GM21825 (cell line): ENCODE results near the gene DOHH.
A peak's percentile ranks its signal among the peaks of the same experiment; 100 is the strongest.
"Not testable (repeated sequence)": the region's sequence is repeated elsewhere in the genome, so short reads cannot be mapped to it uniquely, and the experiment has no call there.

Experiments
- ATAC-seq: cut with Tn5 transposase; IDR thresholded peaks from one replicate; pipeline ENCODE4 v1.9.1; 2021; ENCODE audit warnings: mild to moderate bottlenecking, moderate library complexity; ENCODE audit not compliant: unreplicated experiment

DOHH gene

DNA sequence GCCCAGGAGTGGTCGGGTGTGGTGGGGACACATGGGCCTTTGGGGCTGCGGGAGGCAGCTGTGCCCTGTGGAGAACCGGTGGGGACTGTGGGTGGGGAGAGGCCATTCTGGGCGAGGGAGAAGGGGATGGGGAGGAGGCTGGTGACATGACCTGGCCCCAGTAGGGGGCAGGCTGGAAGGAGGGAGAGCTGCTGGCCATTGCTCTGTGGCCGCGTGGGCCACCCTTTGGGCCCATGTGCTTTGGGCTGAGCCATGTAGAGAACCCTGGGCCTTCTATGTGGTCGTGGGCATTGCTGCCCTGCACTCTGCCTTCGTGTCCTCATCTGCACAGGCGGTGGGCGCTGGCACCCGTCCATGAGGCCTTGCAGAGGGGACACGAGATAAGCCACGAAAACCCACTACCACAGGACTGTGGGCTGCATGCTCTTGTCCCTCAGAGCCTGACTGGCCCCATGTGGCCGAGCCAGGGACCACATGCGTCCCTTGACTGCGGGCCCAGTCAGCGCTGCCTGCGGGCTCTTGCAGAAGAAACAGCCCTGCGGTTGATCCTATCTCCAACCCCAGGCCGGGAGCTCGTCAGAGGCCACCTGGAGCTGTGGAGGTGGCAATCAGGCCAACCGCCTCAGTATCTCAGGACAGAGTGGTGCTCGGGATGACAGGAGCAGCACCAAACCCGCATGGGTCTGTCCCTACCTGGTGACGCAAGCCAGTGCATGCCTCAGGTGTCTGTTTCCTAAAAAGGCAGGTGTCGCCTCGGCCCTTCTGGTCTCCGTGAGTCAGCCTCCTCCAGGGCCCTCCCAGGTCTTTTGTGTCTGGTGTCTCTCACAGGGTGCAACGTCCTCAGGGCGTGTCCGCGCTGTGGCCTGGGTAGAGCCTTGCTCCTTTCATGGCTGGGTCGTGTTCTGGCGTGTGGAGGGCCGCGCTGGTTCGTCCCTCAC is 20.0 kb upstream of the DOHH start:
- no peak for ATAC-seq

DNA sequence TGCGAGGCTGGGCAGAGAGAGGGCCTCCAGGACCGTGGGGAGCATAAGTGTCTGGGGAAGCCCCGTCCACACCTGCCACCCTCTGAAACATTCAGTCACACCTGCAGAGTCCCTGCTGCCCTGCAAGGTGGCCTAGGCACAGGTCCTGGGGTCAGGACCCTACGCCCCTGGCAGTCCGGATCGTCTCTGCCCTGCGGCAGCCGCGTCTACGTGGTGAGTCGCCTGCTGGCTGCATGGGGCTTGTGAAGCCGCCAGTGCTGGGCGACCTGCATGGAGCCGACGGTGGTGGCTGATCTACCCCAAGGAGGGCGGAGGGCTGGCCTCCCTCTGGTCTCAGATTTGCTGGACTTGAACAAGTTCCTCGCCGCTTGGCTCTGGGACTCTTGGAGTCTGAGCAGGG is 18.7 kb upstream of the DOHH start:
- ATAC-seq, result no peak

DNA sequence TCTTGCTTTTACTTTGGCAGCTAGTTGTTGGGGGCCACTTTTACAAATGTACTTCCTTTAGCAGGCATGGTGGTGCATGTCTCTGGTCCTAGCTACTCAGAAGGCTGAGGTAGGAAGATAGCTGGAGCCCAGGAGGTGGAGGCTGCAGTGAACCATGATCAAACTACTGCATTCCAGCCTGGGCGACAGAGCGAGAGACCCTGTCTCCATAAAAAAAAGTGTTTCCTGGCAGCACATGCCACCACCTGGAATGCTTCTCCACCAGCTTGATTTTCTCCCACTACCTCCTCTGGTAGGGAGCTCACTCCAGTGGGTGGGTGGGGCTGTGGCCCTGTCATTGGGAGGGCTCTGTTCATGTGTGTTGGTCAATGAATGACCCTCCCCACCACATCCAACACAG is 18.2 kb upstream of the DOHH start:
- no peak for ATAC-seq

DNA sequence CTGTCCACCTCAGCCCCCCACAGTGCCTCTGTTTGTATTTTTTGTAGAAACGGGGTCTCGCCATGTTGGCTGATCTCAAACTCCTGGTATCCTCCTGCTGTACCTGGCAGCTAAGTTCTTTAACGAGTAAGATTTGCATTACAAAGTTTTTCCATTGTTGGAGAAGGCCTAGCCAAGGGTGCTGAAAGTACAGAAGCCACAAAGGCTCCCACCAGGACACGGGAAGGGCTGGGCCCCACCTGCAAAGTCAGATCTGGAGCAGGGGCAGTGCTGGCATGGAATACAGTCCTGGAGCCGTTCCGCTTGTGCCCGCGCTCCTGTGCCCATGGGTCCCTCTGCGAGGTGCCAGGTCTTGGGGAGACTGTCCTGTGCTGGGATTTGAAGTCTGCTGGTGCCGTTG is 17.8 kb upstream of the DOHH start:
- no peak for ATAC-seq

DNA sequence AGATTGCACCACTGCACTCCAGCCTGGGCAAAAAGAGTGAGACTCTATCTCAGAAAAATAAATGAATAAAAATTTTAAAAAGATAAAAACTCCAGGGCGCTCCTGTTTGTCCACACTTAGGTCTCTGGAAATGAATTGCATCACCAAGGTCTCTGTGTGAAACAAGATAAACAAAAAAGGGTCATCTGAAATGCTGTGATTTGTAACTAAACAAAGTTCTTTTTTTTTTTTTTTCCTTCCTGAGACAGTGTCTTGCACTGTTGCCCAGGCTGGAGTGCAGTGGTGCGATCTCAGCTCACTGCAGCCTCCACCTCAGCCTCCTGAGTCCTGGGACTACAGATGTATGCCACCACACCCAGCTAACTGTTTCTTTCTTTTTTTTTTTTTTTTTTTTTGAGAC is 17.2 kb upstream of the DOHH start:
- ATAC-seq, result no peak

DNA sequence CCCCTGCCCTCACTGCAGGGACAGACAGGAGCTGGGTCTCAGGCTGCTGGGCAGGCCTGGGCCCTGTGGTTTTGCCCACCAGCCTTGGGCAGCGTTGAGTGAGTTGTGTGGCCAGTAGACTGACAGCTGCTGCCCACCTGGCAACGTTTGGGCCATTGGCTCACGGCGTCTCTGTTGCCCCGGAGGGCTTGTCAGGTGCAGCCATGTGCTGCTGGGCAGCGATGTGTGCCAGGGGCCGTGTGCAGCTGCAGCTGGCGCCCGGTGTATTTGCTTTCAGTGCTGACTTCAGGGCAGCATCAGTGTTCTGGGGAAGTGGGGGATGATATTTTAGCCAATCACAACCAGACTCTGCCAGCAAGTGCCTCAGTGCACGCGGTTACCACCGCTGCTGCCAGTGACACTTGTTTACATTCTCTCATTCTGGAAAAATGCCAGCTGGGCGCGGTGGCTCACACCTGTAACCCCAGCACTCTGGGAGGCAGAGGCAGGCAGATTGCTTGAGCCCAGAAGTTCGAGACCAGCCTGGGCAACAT is 16.3 kb upstream of the DOHH start:
- no peak for ATAC-seq

DNA sequence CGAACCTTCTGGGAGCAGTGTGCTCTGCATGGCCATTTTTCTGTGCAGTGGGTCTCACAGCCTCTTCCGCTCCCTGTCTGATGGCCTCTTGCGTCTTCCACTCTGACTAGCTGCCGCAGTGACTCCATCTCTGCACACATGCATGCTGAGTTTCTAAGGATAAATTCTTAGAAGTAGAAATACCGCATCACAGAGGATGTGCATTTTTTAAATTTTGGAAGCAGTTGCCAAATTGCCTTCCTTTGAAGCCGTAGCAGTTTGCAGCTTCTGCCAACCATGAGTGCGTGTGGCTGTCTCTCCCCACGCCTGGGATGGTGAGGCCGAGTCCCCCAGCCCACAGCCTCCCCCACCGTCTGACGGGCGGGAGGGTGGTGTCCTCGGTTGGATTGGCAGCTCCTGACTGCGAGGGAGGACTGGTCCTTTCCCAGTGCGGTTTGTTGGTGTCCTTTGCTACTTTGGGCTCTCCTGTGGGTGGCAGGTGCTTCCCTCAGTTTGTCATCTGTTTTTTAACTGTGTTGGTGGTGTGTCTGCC is 15.5 kb upstream of the DOHH start:
- no peak for ATAC-seq

DNA sequence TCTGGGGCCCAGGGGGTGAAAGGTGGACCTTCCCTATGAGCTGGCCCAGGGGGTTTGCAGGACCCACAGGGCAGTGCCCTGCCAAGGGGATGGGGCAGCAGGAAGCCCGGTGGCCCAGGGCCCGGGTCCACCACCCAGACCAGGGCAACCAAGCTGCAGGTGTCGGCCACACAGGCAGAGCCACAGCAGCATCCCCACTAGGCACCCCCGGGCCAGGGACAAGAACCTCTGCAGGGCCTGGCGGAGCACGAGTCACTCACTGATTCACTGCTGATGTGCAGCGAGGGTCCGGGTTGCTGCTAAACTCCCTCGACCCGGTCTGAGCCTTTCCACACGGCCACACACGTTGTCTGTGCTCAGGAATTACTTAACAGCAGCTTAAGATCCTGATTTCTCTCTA is 14.5 kb upstream of the DOHH start:
- ATAC-seq, result no peak

DNA sequence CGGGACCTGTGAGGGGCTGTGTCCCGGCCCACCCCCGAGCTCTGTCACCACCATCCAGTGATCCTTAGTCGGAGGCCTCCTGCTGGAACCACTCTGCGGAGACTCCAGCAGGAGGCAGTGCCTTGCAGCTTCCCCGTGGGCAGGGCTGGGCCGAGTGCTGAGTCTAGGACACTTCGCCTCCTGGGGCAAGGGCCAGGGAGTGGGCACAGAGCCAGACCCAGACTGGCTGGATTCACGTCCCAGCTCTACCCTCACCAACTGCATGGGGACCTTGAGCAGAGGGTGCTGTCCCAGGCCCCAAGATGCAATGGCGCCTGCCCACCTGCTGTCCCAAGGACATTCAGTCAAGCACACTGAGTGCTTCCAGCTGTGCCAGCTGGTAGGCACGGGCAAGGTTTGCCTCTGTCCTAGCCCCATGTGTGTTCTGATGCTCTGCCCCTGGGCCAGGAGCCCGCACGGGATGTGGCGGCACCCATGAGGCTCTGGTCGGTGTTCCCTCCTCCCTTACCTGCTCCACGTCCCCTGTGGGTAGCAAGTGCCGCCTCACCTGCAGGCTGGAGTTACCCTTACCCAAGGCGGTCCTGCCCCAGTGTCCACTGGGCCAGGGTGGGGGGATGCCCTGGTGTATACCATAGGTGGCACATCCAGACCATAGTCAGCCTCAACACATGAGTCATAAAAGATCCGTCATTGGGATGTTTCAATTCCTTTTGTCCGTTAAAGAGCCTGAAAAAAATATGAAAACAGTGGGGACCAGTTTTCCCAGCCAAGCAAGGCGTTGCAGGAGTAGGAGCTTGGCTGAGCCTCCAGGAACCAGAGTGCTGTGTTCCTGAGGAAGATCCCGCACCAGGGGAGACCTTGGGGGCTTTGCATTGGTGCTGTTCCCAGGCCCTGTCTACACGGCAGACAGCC is 13.0 kb upstream of the DOHH start:
- ATAC-seq, result no peak

DNA sequence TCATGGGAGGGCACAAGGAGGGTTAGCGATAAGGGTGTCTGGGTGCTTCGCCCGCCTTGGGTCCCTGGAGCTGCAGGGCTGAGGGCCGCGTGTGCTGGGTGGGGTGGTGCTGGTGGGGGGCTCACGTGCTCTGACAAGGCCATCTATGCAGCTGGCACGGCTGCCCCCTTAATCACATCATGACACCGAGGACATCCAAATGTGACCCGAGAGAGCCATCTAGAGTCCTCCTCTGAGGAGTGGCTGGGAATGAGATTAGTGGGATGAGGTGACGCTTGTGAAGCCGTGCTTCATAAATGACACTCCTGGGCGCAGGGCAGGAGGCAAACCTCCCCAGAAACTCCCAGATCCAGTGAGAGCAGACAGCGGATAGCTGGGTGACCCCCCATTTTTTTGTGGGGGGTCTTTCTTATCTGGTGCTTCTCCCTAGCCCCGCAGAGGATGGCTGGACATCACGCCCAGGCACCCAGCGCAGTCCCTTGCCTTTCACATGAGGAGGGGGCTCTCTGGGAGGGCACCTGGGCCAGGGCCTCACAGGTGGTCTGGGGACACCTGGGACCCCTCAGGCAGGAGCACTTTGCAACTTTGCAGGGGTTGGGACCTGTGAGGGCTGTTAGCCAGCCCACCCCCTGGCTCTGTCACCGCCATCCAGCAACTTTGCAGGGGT is 12.2 kb upstream of the DOHH start:
- no peak for ATAC-seq

DNA sequence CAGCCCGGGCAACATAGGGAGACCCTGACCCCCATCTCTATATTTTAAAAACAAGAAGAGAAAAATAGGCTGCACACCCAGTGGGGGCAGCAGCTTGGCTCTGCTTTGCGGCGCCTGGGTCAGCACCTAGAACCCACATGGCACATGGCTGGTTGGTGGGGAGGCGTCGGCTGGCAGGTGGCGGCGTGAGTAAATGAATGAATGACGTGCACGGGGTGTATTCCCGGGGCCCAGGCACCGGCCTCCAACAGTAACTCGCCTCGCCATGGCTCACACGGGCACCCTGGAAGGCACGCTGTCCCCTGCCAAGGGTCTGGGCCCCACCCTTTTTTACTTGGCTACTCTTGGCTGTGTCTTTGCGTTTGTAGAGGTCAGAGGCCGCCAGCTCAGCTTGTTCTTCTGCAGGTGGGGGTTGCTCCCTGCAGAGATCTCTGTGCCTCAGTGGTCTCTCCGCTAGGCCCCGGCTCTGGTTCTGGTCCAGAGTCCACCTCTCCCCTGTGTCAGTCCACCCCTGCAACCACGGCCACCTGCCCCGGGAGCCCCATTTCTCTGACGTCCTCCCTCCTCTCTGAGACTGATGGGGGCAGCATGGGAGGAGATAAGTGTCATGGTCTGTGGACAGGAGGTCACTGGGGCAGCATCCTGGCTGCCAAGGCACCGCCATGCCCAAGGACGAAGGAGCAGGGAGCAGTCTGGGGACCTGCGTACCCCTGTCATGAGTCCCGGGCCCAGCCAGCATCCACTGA is 11.2 kb upstream of the DOHH start:
- no peak for ATAC-seq

DNA sequence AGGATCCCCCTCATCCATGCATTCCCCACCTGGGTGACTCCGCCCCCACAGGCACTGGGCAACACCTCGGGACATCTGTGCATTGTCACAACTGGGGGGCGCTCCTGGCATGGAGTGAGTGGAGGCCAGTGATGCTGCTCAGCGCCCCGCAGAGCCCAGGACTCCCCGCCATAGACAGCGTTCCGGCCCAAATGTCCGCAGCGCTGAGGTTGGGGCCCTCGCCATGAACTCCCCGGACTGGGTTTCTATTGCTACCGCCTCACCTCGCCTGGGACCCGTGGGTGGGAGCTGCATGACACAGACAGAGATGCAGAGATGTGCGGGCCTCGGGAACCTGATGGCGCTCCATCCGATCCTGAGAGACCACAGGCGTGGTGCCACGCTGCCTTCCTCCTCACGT is 10.3 kb upstream of the DOHH start:
- ATAC-seq, result no peak

DNA sequence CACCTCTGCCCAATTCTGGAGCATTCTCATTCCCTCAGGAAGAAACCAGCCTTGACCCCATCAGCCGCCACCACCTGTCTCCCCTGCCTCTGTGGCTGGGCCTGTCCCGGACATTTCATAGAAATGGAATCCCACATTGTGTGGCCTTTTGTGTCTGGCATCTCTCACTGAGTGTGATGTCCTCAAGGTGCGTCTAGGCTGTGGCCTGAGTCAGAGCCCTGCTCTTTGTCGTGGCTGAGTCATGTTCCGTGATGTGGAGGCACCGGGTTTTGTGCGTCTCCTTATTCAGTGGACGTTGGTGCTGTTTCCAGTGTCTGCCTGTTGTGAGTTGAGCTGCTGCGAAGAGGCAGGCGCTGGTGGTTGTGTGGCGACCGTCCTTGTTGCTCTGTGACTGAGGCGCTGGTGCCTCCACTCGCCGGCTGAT is 9.1 kb upstream of the DOHH start:
- no peak for ATAC-seq

DNA sequence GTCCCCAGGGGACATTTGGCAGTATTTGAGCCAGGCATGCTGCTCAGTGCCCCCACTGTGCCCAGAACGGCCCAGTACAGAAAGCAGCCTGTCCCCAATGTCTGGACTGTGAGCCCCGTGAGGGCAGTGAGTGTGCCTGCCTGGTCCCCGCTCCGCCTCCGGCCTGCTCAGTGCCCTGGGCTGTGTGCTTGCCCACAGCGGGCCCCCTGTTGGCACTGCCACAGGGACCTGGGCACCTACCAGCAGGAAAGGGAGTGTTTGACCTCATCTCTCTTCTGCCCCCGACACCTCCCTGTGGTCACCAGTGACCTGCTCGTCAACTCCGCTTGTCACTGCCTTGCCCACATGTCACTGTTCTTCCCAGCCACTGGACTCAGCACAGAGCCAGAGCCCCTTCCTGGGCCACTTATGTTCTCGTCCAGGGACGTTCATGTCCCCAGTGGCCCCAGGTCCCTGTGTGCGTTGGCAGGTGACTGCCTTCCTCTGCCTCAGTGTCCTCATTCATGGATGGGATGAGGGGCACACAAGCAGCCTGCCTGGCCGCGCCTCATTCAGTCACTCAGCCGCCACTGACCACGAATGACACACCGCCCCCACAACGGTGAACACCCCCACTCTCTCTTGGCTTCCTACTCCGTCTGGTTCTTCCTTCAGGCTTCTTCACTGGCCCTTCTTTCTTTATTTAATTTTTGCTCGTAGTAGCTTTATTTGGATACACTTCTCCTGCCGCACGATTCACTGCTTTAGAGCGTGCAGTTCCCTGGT is 8.5 kb upstream of the DOHH start:
- no peak for ATAC-seq

DNA sequence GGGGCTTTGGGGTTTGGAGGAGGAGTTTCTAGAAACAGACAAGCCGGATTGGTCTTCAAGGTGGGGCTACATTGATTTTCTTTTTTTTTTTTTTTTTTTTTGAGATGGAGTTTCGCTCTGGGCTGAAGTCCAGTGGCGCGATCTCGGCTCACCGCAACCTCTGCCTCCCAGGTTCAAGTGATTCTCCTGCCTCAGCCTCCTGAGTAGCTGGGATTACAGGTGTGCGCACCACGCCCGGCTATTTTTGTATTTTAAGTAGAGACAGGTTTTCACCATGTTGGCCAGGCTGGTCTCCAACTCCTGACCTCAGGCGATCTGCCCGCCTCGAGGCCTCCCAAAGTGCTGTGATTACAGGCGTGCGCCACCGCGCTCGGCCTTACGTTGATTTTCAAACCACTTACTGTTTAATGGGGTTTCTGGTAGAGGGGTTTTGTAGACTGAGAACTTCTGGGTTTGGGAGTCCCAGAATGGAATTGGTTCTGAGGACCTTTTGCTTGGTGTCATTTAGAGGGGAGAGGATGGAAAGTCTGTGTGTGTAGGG is 7.7 kb upstream of the DOHH start:
- not testable (repeated sequence) for ATAC-seq

DNA sequence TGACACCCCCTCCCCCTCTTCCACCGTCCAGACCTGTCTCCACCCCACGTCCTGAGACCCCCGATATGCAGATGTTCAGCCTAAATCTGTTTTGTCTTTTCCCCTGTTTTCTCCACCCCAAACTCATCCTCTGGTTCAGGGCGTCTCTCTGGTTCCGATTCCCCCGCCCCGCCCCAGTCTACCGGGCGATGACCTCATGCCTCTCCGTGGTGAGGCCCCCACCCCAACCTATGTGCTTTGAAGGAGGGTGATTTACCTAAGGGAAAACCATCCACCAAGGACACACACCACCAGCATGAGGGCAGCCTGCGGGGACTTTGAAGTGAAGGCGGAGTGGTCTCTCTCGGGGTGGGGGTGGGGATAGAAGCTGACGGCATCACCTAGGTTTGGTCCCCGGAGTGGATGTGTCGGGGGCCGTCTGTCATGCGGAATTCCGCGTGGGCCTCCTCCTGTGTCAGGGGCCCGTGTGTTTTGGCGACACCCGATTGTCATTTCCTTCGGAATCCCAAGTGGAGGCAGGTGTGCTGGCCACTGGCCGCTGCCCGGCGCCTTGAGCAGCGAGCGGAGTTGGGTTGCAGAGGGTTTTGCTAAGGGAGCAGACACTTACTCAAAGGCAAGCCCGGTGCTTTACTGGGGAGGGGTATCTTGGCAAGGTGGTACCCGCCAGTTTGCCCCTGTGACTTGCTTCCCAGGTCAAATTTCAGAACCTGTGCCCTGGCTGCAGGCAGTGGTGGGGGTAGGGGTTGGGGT is 7.1 kb upstream of the DOHH start:
- no peak for ATAC-seq

DNA sequence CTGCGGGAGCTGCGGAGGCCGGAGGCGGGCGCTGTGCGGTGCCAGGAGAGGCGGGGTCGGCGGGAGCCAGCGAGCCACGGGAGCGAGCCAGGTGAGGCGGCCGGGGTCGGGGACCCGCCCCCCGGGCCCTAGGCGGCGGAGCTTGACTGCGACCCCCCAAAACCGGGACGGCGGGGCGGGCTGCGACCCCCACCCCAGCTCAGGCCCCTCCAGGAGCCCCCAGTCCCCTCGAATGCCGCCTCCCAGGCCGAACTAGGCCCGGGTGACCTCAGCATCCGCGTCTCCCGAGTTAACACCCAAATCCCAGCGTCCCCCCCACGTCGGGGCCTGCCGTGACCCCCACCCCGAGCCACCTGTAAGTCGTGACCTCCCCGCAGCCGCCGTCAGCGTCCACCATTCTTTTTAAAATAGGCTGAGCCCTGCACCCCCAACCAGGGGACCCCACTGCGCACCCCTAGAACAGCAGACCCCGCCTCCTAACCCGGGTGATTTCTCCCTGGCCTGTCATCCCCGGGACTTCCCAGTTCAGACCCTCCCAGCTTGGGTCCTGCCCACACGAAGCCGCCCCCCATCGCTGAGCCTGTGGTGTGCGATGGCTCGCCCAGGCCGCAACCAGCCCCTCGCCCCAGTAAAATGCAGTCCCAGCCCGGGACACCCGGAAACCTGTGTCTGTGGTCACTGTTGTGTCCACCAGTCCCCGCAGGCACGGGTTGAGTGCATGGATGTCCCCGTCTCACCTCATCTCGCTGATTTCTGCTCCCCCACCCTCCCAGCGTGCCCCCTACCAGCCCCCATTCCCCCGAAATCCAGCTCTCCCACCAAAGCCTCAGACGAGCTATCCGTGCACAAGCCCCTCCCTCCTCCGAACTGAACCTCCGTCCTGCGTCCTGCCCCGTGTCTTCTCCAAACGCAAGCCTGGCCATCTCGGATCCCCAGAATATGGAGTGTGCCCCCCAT is 6.2 kb upstream of the DOHH start:
- ATAC-seq, result peak; percentile 16
